GDM1 (cell line): Measurements from ENCODE around the gene F8.
"Not testable (repeated sequence)": the region's sequence is repeated elsewhere in the genome, so short reads cannot be mapped to it uniquely, and the experiment has no call there.

Experiments
- DNase-seq: peaks from one replicate; lab custom pipeline; 2025; lab: John Stamatoyannopoulos, UW

The F8 gene

GRCh38 chrX:154981116-154981411, 41.5 kb downstream of the F8 start:
- no peak for DNase-seq

GRCh38 chrX:154980330-154981115, 42.0 kb downstream of the F8 start:
- peak; percentile 56 for DNase-seq

GRCh38 chrX:154979629-154980028, 42.9 kb downstream of the F8 start:
- no peak for DNase-seq

GRCh38 chrX:154968353-154968752, 54.2 kb downstream of the F8 start:
- DNase-seq, result no peak

- no peak for DNase-seq
Measured at GRCh38 chrX:154967603-154968002, 54.9 kb downstream of the F8 start.

GRCh38 chrX:154961947-154962346, 60.6 kb downstream of the F8 start:
- DNase-seq, result no peak

- DNase-seq, result not testable (repeated sequence)
Measured at GRCh38 chrX:154955799-154956198, 66.7 kb downstream of the F8 start.

- not testable (repeated sequence) for DNase-seq
Measured at GRCh38 chrX:154939265-154939664, 83.3 kb downstream of the F8 start.

- not testable (repeated sequence) for DNase-seq
Measured at GRCh38 chrX:154924771-154925170, 97.8 kb downstream of the F8 start.

- DNase-seq, result peak; percentile 7
Measured at GRCh38 chrX:154918060-154918483, 104.5 kb downstream of the F8 start.

- no peak for DNase-seq
Measured at GRCh38 chrX:154914052-154914451, 108.5 kb downstream of the F8 start.

GRCh38 chrX:154910528-154910927, 112.0 kb downstream of the F8 start:
- not testable (repeated sequence) for DNase-seq

- DNase-seq, result not testable (repeated sequence)
Measured at GRCh38 chrX:154910048-154910447, 112.5 kb downstream of the F8 start.

GRCh38 chrX:154908821-154909220, 113.7 kb downstream of the F8 start:
- no peak for DNase-seq

- no peak for DNase-seq
Measured at GRCh38 chrX:154902408-154902807, 120.1 kb downstream of the F8 start.

GRCh38 chrX:154900323-154900722, 122.2 kb downstream of the F8 start:
- no peak for DNase-seq

GRCh38 chrX:154892296-154892695, 130.2 kb downstream of the F8 start:
- DNase-seq, result no peak

- DNase-seq, result no peak
Measured at GRCh38 chrX:154890990-154891639, 131.4 kb downstream of the F8 start.

GRCh38 chrX:154886789-154887221, 135.7 kb downstream of the F8 start:
- DNase-seq, result not testable (repeated sequence)

GRCh38 chrX:154886069-154886788, 136.3 kb downstream of the F8 start, which contains the start of gene F8A1:
F8A1 (plus strand) TSS chrX:154886355; CDS start chrX:154886375, 20 bp downstream.
- not testable (repeated sequence) for DNase-seq

- not testable (repeated sequence) for DNase-seq
Measured at GRCh38 chrX:154885549-154885948, 137.0 kb downstream of the F8 start.

GRCh38 chrX:154885057-154885456, 137.5 kb downstream of the F8 start:
- DNase-seq, result not testable (repeated sequence)

GRCh38 chrX:154884069-154884468, 138.5 kb downstream of the F8 start:
- DNase-seq, result not testable (repeated sequence)
